SKM-1 (cell line): Measurements from ENCODE around the gene GID8.

ENCODE experiments used
- DNase-seq: peaks from one replicate; lab custom pipeline; 2025; ENCODE audit not compliant: unreplicated experiment; lab: John Stamatoyannopoulos, UW

GID8 gene

GRCh38 chr20:62938105-62938888 is at the start of gene GID8:
TSS of gene GID8 (plus strand) at chr20:62938147. CDS start at chr20:62941503, 3,356 bp downstream.
- no peak for DNase-seq

DNA sequence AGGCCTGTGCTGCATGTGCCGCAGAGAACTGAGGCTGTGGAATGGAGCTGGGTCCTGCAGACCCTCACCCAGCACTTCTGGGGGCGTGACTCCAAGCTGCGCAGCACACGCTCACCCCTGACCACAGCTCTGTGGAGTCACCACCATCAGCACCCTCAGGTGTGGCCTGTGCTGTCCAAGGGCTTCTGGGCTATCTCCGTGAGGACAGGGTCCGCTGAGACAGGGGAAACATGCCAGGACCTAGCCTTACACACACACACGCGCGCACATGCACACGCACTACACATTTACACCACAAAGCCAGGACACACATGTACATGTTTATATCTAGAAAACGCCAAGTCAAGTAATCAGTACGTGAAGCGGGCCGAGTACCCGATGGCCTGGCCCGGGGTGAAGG is 49.5 kb upstream of the GID8 start:
- DNase-seq: no peak

- DNase-seq: no peak
These were observed 49.0 kb upstream of the GID8 start for GRCh38 chr20:62888910-62889309.

GRCh38 chr20:62889411-62889810 is 48.5 kb upstream of the GID8 start:
- DNase-seq: no peak

- DNase-seq: no peak
These were observed 48.1 kb upstream of the GID8 start for GRCh38 chr20:62889871-62890270.

- DNase-seq: no peak
These were observed 47.5 kb upstream of the GID8 start for GRCh38 chr20:62890444-62890843.

DNA sequence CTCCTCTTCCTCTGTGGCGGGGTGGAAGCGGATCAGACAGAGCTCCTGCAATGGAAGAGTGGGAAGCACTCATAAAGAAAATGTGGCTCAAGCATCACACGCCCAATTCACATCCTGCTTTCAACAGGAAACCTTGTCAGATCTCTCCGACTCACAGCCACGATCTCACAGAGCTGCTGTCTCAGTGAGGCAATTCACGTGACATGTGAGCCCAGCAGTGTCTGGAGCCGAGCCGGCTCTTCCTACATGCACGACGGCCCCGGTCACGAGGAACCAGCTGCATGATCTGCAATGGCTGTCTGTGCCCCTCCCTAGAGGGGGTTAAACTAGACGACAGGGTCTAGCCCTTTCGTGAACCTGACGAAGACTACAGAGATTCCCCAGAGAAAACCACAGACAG is 46.8 kb upstream of the GID8 start:
- DNase-seq: no peak

DNA sequence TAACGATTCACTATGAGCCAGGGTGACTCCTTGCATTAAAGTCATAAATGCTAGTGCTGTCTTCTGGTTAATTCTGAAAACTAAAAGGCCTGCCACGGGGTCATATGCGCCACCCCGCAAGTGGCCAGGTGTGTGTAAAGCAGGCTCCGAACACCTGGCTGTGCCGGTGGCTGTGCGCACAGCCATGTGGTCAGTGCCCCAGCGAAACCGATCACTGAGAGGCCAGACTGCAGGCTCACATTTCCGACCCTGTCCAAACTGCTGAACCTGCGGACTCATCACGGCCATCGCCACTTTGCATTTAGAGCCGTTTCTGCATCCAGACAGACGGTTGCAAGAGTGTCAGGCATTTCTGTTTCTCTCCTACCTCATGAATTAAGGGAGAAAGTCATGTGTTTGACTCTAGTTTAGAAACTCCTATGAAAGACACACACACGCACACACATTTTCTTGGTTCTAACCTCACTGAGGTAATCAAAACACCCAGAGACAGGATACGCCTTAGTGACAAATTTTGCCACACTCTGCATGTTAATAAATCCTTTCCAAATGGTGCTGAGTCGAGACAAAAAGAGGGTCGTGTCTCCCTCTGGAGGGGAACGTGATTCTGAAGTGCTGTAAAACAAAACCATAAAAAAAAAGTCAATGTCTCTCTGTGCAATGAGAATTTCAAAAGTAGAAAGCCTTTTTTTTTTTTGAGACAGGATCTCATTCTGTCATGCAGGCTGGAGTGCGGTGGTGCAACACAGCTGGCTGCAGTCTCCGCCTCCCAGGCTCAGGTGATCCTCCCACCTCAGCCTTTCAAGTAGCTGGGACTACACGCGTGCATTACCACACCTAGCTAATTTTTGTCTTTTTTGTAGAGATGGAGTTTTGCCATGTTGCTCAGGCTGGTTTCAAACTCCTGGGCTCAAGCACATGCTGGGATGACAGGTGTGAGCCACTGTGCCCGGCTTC is 45.3 kb upstream of the GID8 start:
- no peak for DNase-seq

GRCh38 chr20:62893700-62894099 is 44.2 kb upstream of the GID8 start:
- no peak for DNase-seq

DNA sequence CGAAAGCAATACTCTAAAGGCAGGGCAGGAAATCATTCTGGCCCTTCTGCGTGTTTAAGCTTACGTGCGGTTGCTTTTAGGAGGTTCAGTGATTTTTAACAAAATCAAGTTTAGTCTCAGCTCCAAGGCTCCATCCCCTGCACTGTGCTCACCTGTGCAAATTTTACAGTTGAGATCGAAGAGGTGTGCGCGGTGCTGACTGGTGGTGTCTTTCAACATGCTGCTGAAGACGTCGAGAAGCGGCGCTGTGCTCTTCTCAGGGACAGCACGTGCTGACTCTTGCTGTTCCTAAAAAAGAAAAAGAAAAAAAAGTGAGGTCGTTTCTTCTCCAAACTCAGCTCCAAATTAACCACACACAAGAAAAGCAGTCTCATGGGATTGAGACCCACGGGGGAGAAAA is 43.7 kb upstream of the GID8 start:
- DNase-seq: no peak

- DNase-seq: no peak
These were observed 42.4 kb upstream of the GID8 start for GRCh38 chr20:62895539-62895938.

DNA sequence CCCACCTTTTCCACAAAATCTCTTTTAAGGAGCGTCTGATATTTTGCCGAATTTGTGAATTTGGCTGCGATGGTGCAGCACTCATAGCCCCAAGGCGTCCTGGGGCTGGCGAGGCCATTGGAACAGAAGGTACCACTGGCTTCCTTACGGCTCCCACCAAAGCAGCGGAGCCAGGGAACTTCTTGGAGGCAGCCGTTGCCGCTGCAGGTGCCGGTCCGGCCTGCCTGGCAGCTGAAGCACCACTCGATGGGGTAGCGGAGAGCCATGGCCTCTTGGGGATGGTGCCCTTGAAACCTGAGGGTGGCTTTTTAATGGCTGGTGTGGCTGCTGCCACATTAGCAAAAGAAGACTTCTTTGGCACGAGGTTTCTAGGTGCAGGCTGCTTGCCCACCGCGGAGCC is 41.4 kb upstream of the GID8 start:
- DNase-seq: no peak

GRCh38 chr20:62897666-62898065 is 40.3 kb upstream of the GID8 start:
- no peak for DNase-seq

DNA sequence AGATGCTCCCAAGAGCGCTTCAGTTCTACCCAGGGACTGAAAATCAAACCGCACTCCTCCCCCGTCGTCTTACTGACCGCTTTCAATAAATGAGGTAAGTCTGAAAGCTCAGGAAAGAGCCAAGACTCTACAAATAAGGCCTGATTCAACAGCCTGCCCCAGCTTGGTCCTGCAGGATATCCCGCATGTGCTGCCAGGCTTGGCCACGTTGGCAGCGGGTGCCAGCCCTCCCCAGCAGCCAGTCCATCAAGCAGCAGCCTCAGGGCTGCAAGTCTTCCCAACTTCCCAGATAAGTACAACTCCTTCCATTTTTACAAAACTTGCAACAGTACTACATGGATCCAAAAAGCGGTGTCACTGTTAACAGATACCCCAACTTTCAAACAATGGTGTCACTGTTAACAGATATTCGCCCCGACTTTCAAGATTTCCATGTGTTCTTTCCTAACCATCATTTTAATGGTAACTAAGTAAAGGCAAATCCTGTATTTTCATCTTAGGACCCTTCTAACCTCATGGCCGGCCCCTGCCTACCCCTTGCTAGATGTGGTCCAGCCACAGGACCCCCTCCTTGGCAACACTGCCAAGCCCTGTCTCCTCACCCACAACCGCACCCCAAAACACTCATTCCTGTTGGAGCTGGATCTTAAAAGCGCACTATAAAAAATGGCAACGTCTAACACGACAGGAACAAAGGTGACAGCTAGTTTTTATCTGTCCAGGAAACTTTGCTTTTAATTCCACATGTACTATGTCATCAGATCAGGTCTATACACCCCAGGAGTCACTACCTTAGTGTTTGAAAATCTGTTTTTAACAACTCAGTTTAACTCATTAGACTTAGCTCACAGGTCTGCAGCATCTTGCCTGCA is 39.6 kb upstream of the GID8 start:
- no peak for DNase-seq

GRCh38 chr20:62898970-62899632 is 38.8 kb upstream of the GID8 start:
- DNase-seq: no peak

DNA sequence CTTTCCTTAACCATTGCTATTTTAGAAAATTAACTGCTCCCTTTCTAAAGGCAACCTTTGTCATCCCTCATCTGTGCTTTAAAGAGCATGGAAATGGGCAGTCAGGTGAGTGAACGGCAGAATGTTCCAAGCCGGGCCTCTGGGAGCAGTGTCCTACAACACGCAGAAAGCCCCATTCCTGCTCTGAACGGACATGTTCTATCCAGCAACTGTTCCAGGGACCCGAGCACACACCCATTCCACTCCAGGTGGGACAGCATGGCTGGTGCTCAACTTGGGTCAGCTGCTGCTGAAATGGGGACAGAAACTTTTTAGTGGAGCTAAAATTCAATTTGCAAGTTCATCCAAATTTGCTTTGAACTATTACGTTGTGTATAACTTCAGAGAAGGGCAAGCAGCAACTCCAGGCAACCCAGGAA is 38.3 kb upstream of the GID8 start:
- DNase-seq: no peak

- peak; percentile 37 for DNase-seq
These were observed 37.8 kb upstream of the GID8 start for GRCh38 chr20:62900052-62900691.

DNA sequence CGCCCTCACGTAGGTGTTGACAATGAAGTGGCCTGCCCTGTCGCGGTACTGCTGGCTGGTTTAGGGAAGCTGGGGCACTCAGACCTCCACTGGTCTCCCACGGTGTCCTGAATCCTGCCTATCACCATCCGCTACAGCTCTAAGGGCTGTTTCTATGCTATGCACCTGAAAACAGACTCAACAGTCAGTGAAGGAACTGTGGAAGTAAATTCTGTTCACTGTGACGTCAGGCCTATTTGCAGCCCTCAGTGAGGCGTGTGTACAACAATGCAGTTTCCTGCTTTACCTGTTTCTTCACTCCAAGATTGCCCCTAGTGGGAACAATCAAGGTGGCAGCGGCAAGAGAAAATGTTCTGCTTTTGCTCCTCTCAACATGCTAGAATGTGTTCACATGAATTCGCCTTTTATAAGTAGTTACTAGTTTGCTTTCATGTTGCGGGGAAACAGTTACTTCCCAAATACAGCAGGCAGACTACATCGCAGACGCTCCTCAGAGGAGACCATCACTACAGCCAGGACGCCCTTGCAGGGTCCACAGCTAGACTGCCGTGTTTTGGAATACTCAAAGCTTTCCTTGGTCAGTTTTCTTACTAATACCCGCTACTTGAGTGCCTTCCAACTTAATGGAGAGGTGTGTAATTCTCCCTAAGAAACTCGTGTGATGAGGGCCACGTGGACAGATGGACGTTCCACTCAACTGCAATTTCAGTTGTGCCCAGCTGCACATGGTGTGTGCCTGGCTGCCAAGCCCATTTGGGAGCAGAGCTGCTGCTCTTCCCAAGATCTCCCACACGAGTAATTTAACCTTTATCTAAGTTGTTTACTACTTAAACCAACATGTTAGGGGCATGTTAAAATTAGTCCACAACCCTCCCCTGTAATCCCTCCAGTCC is 37.0 kb upstream of the GID8 start:
- DNase-seq: no peak

DNA sequence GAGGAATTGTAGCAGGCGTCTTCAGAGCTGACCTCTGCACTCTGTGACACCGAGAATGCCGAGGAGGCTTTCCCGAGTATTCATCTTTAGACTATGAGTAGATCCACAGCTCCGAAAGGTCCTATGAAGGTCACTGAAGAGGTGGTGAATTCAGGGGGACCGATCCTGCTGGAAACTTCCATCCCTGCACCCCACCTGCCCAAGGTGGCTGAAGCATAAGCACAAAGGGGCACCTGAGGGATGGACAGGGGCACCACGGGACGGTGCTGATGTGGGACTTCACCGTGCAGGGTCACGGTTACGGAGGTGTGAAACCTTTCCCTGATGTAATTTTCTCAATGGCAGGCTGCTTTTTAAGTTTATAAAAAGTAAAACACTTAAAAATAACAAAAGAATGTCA is 36.1 kb upstream of the GID8 start:
- DNase-seq: no peak
